Measurements from ENCODE around the gene COX4I1.

The COX4I1 gene

DNA sequence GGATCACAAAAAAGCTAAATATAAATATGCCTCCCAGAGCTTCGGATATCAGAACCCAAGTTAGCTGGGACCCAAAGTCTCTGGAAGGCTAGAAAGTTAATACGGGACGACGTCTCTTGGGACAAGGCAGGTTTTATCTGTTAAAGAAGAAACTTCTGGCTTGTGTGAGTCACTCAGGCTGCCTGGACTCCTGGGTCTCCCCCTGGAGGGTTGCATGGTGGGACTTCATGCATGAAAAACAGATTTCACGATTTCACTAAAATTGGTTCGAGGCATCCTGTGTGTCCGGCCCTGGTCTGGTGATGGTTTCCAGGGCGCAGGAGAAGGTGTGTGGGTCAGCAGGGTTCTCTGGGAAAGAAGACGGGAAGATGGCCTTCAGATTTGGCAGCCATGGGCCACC lies 47.0 kb downstream of the COX4I1 start:
- Histone ChIP-seq H3K4me3 (ENCODE audit: low read depth, low read length) (no peak overlapping the region), H3K9me3 (ENCODE audit: control insufficient read depth, insufficient read depth, low read depth, low read length) (no peaks in the 10 kb centered on the region), H3K4me1 (ENCODE audit: control insufficient read depth, insufficient read depth, low read length) (no peaks in the 10 kb centered on the region; the same call in 1 of the 2 replicates), H3K27ac (ENCODE audit: extremely low read depth, low read depth, low read length) (no peak overlapping the region), H3K36me3 (ENCODE audit: control insufficient read depth in 2 of 2, insufficient read depth in 1 of 2, low read length in 2 of 2) (no peaks in the 10 kb centered on the region)
- CTCF ChIA-PET: interaction anchor here (0.5 to 1.2 kb wide), 4 partner anchors 25 to 1356 kb away, joined by 3 to 6 read pairs (median 4); no protein-coding TSS in a partner anchor
- POLR2A ChIA-PET: no interaction called here
- TF ChIP-seq ZNF132 (tag by site-specific recombination; IDR thresholded peaks at IDR 0.05; ENCODE audit: borderline replicate concordance): no peak
- no peak for TF ChIP-seq ZNF140 (tag by site-specific recombination; IDR thresholded peaks at IDR 0.05)
- no peak for TF ChIP-seq ZBTB1 (tag by site-specific recombination; IDR thresholded peaks at IDR 0.05)
- TF ChIP-seq SALL2 (tag by site-specific recombination; IDR thresholded peaks at IDR 0.05; ENCODE audit: borderline replicate concordance): no peak
- TF ChIP-seq ZNF223 (tag by site-specific recombination; IDR thresholded peaks at IDR 0.05): no peak
- TF ChIP-seq SETDB1 (IDR thresholded peaks at IDR 0.05; ENCODE audit: insufficient read length, low read length): no peak
- no peak for TF ChIP-seq ZNF211 (tag by site-specific recombination; IDR thresholded peaks at IDR 0.05; ENCODE audit: low read depth)
- TF ChIP-seq, protein P1, sequence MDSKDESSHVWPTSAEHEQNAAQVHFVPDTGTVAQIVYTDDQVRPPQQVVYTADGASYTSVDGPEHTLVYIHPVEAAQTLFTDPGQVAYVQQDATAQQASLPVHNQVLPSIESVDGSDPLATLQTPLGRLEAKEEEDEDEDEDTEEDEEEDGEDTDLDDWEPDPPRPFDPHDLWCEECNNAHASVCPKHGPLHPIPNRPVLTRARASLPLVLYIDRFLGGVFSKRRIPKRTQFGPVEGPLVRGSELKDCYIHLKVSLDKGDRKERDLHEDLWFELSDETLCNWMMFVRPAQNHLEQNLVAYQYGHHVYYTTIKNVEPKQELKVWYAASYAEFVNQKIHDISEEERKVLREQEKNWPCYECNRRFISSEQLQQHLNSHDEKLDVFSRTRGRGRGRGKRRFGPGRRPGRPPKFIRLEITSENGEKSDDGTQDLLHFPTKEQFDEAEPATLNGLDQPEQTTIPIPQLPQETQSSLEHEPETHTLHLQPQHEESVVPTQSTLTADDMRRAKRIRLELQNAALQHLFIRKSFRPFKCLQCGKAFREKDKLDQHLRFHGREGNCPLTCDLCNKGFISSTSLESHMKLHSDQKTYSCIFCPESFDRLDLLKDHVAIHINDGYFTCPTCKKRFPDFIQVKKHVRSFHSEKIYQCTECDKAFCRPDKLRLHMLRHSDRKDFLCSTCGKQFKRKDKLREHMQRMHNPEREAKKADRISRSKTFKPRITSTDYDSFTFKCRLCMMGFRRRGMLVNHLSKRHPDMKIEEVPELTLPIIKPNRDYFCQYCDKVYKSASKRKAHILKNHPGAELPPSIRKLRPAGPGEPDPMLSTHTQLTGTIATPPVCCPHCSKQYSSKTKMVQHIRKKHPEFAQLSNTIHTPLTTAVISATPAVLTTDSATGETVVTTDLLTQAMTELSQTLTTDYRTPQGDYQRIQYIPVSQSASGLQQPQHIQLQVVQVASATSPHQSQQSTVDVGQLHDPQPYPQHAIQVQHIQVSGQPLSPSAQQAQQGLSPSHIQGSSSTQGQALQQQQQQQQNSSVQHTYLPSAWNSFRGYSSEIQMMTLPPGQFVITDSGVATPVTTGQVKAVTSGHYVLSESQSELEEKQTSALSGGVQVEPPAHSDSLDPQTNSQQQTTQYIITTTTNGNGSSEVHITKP (tag by site-specific recombination; IDR thresholded peaks at IDR 0.05): no peak

DNA sequence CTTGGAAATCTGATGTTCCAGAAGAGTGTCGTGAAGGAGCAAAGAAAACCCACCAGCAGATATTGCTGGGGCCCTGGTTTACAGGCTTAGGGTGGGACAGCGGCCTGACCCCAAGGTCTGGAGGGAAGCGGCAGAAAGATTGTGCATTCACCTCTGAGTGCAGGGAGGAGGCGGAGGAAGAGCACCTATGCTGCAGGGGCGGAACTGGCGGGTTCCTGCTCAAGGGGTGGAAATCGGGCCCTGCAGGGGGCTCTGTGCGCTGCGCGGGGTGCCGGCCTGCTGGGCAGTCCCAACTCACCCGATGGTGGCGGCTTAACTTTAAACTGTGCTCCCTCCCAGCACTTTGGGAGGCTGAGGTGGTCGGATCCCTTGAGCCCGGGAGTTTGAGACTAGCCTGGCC lies 47.5 kb downstream of the COX4I1 start:
- POLR2A ChIA-PET: no interaction called here

DNA sequence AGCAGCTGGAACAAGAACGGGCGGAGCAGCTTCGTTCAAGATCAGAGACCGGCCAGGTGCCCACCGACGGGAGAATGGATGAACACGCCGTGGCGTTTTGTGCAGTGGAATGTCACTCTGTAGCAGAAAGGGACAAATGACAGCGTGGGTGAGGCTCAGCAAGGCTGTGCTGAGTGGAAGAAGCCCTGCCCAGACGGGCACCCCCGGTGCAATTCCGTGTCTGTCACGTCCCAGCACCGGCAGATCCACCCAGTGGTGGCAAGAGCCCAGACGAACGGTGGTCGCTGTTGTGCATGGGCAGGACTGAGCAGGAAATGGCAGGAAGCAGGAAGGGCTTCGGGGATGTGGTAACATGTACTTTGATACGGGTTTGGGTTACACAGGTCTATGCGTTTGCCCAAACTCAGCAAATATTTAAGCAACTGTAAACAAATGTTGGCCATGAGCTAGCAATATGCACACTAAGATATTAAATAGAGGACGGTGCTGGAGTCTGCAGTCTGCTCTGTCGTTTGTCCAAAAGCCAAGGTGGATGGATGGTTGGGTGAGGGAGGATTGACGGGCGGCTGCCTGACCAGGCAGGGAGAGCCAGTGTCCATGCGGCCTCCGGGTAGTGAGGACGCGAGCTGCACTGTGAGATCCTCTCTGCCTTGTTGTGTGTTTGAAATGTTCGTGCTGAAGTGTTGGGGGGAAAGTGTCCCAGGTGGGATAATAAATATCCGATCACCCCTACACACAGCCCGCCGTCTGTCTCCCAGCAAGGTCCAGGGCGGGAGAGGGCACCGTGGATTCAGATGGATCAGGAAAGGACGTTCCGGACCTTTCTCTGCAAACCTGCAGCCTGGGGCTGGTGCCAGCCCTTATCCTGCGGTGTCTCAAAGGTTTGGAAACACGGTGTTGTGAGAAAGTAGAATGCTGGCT lies 48.4 kb downstream of the COX4I1 start:
- no peak overlapping the region for H3K4me3 ChIP-seq (ENCODE audit: low read depth, low read length)
- no peaks in the 10 kb centered on the region; the same call in 1 of the 2 replicates for H3K4me1 ChIP-seq (ENCODE audit: control insufficient read depth, insufficient read depth, low read length)
- H3K27ac ChIP-seq (ENCODE audit: extremely low read depth, low read depth, low read length): no peak overlapping the region
- H3K9me3 ChIP-seq (ENCODE audit: control insufficient read depth, insufficient read depth, low read depth, low read length): no peaks in the 10 kb centered on the region
- POLR2A ChIA-PET: no interaction called here
- CTCF ChIA-PET: interaction anchor here (0.7 to 1.3 kb wide), 3 partner anchors 29 to 456 kb away, joined by 3 to 4 read pairs (median 3); no protein-coding TSS in a partner anchor
- H3K36me3 ChIP-seq (ENCODE audit: control insufficient read depth in 2 of 2, insufficient read depth in 1 of 2, low read length in 2 of 2): no peaks in the 10 kb centered on the region
- no peak for TF ChIP-seq ZNF561 (tag by site-specific recombination; IDR thresholded peaks at IDR 0.05; ENCODE audit: borderline replicate concordance)
- no peak for TF ChIP-seq ZNF777 (tag by site-specific recombination; IDR thresholded peaks at IDR 0.05; ENCODE audit: borderline replicate concordance)
- no peak for TF ChIP-seq MZF1 (tag by site-specific recombination; IDR thresholded peaks at IDR 0.05; ENCODE audit: borderline replicate concordance)
- TF ChIP-seq ZBTB20 (tag by site-specific recombination; IDR thresholded peaks at IDR 0.05): no peak
- TF ChIP-seq ZNF366 (tag by site-specific recombination; conservative IDR thresholded peaks at IDR 0.05): no peak

More for the DNA sequence above, 47.5 kb downstream of the COX4I1 start:
- no peaks in the 10 kb centered on the region for H3K36me3 ChIP-seq (ENCODE audit: control insufficient read depth in 2 of 2, insufficient read depth in 1 of 2, low read length in 2 of 2)
- CTCF ChIA-PET: interaction anchor here (0.7 to 1.2 kb wide), 3 partner anchors 26 to 457 kb away, joined by 3 to 4 read pairs (median 3); no protein-coding TSS in a partner anchor
- no peak overlapping the region for H3K27ac ChIP-seq (ENCODE audit: extremely low read depth, low read depth, low read length)
- H3K4me1 ChIP-seq (ENCODE audit: control insufficient read depth, insufficient read depth, low read length): no peaks in the 10 kb centered on the region; the same call in 1 of the 2 replicates
- no peaks in the 10 kb centered on the region for H3K9me3 ChIP-seq (ENCODE audit: control insufficient read depth, insufficient read depth, low read depth, low read length)
- H3K4me3 ChIP-seq (ENCODE audit: low read depth, low read length): no peak overlapping the region
- TF ChIP-seq ZNF529 (tag by site-specific recombination; IDR thresholded peaks at IDR 0.05; ENCODE audit: insufficient replicate concordance) (no peak), HOXD13 (CRISPR knock-in tag; IDR thresholded peaks at IDR 0.05; ENCODE audit: borderline replicate concordance) (no peak), ZNF23 (tag by site-specific recombination; IDR thresholded peaks at IDR 0.05; ENCODE audit: borderline replicate concordance) (no peak), SALL2 (tag by site-specific recombination; IDR thresholded peaks at IDR 0.05; ENCODE audit: borderline replicate concordance) (no peak), ZNF350 (tag by site-specific recombination; IDR thresholded peaks at IDR 0.05) (no peak), YY1 (tag by site-specific recombination; IDR thresholded peaks at IDR 0.05) (no peak), ZNF596 (tag by site-specific recombination; IDR thresholded peaks at IDR 0.05) (no peak), OSR2 (tag by site-specific recombination; IDR thresholded peaks at IDR 0.05) (no peak), ZNF138 (tag by site-specific recombination; IDR thresholded peaks at IDR 0.05; ENCODE audit: borderline replicate concordance) (no peak), ZNF843 (tag by site-specific recombination; IDR thresholded peaks at IDR 0.05) (no peak)
